Activated T-helper 9 cell treated with anti-CD3 and anti-CD28 coated beads, Interleukin-2, amount 50 U/mL, for 16 hours (primary cell): ENCODE data around the gene ZBTB48.
"Not testable (repeated sequence)": the region's sequence is repeated elsewhere in the genome, so short reads cannot be mapped to it uniquely, and the experiment has no call there.

ENCODE experiments used
- DNase-seq: peaks from one replicate; pipeline ENCODE4 v3.0.0-alpha.2; 2020; ENCODE audit warnings: low read depth

ZBTB48 gene

GRCh38 chr1:6591222-6591621 lies 11.4 kb downstream of the ZBTB48 start:
- DNase-seq = no peak

DNA sequence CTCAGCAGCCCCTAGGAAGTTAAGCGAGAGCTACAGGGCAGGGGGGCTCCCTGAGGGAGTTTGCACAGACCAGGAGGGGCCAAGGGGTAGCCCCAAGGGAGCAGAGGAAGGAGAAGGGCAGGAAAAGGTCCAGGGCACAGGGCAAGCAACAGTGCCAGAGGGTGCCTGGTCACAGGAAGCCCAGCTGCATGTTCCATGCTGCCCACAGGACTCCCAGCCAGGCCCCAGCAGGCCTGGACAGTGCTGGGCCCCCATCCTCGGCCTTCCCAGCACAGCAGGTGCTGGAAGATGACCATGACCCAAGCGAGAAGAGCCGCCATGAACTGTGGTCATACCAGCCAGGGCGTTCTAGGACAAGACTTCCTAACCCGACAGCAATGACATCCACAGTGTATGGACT lies 11.8 kb downstream of the ZBTB48 start:
- no peak for DNase-seq

DNA sequence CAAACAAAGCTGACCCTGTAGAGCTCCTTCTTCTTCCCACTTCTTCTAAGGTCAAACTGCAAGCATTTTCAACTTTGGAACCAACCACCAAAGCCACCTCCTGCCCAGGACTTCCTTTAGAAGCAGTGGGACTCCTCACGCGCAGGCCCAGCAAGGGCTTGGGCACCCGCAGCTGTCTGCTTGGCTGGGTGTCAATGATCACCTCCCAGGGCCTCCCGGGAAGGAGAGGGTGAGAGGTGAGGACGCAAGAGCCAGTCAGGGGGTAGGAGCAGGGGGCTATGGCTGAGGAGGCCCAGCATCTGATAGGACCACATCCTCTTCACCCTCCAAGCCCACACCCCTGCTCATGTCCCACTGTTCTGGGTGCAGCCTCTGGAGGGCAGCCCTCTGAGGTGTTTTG lies 12.6 kb downstream of the ZBTB48 start:
- no peak for DNase-seq

DNA sequence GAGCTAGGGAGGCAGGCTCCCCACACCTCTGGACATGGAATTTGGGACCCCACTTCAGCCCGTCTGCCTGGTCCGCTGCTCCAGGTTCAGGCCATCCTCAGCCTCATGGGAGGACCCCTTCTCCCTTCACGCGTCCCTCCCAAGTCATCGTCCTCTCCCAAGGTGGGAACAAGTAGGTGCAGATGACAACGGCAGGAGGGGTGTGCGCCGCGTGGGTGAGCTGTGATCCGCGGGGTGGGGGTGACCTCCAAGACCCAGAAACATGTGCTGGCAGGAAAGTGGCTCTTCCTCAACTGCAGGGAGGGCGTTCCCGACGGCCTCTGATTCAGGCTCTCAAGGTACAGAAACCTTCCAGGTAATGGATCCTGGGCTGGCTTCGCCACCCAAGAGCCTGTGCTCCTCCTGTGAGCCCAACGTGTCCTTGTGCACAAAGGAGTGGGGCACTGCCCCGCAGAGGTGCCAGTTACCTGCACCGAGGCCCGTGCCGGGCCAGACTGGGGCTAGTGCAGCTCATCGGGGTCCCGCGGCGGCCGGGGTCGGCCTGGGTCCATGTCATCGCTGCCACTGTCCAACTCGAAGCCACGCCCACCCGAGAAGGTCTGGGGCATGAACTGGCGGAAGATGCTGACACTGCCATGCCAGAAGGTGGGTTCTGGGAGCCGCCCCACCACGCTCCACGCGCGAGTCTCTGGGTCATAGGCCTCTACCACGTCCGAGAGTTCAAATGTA lies 13.2 kb downstream of the ZBTB48 start:
- DNase-seq = no peak

GRCh38 chr1:6593810-6594209 lies 14.0 kb downstream of the ZBTB48 start:
- no peak for DNase-seq

DNA sequence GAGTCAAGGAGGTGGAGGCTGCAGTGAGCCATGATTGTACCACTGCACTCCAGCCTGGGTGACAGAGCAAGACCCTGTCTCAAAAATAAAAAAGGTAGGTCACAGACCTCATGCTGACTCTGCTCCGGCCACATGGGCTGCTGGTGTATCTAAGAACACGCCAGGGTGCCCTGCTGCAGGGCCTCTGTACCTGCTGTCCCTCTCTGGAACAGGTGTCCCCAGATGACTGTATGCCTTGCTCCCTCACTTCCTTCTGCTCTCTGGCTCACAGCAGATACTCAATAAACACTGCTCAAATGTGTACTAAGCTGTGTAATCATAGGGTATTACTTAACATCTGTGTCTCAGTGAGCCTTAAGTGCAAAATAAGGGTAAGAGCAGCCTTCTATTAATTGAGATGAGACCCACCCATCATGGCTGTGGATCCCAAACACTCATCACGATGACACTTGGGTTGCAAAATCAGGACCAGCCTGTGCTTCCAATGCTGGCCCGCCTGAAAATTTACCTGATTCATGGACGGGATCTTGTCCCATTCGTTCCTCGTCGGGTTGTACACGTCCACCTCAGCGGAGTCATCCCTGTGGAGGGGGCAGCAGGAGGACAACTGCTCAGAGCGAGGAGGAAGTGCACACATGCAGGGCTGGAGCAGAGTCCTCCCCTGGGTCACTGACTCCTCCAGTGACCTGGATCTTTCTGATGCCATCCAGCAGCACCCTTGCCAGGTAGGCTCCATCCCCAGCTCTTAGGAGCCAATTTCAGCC lies 15.4 kb downstream of the ZBTB48 start:
- no peak for DNase-seq

DNA sequence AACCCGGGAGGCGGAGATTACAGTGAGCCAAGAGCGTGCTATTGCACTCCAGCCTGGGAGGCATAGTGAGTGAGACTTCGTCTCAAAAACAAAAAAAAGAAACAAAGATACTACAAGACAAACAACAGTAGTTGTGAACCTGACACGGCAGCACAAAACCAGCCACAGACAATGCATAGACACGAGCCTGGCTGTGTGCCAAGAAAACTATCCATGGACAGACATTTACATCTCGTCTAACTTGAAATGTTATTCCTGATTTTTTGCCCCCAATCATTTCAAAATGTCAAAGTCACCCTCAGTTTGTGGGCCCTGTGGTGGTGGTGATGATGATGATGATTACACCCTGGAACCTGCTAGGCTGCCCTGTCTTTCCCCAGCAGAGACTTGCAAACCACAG lies 16.6 kb downstream of the ZBTB48 start:
- DNase-seq = no peak

DNA sequence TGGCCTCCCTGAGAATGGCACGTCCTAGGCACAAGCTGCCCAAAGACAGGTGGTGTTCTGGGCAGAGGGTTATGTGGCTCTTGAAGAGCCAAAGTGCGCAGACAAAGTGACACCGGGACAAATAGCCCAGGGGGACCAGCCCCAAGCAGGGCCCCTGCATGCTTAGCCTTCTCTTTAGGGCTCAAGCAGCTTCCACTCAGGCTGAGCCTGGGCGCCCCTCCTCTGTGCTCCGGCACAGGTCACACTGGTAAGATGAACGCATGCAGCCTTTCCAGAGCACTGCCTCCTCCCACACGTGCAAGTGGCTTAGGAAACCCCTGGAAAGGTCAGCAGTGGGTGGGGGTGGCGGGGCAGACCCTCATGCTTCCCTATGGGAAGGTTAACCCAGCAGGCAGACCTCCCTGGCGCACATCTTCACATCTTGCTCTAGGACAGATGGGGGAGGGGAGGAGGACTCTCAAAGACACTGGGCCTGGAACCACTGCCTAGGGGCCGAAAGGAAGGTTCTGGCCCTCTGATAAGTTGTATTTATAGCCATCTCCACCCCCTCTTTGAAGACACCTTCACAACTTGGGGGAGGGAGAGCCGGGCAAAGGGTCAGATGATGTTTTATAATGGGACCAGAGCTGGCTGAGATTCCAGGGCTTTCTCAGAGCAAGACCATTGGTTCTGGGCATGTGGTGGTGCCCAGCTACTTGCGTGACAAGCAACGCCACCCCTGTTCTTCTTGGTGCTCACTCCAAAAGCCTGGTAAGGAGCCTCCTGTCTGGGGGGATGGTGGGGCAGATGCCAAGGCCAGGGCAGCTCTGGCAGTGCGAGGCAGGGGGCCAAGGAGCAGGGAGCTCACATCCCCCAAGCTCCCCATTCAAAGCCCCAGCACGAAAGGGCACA lies 17.3 kb downstream of the ZBTB48 start:
- no peak for DNase-seq

- DNase-seq = no peak
Observed at GRCh38 chr1:6597777-6598131, 18.0 kb downstream of the ZBTB48 start.

DNA sequence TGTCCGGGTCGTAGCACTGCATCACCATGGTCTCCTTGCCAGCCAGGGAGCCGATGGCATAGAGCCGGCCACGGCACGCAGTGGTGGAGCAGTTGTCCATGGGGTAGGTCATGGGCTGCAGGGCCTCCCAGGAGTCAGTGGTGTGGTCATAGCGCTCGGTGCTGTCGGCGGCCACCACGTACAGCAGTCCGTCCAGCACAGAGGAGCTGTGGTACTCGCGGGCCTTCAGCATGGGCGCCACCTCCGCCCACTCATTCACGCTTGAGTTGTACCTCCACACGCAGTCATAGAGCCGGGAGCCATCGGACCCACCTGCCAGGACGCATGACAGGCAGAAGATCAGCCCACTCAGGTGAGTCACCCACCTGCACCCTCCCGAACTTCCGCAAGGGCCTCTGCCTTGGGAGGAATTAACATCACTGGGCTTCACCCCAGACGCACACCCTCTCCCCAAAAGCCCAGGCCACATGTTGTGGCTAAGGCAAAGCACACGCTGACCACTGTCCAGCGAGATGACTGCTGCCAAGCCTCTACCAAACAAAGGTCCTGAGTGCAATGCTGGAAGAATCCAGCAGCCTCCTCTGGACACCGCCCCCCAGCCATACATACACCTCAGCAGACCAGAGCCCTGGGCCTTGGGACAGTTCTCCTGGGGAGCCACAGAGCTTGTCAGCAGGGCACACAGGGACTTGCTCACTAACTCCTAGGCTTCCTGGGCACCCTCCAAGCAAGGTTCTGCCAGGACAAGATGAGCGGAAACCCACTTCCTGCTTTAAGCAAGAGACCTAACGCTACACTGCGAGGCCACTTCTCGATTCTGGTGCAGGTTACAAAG lies 19.6 kb downstream of the ZBTB48 start:
- peak; percentile 47 for DNase-seq

GRCh38 chr1:6599991-6600390 lies 20.2 kb downstream of the ZBTB48 start:
- not testable (repeated sequence) for DNase-seq

DNA sequence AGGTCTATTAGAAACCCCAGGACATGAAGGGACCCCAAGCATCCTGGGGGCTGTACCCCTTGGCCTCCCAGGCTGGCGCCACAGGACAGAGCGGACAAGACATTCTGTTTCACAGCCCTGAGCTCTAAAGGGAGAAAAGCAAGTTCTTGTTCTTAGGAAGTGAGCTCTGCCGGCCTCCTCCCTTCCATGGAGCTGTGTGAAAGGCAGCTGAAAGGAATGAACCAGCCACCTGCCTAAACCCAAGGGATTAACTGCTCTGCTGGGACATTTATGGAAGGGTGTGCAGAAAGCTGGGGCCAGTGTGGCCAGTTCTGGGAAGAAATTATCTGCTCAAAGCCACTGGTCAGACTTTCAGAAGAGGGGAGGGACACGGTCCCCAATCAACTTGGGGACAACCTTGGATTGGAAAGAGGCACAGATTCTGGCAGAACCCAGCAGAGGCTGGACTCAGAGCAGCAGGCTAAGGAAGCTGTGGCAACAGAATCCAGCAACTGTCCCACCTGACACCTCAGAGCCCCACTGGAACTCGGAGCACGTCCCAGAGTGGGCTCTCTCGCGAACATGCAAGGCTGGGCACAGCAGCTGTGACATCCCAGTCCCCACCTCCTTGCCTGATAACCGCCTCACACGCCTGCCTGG lies 20.7 kb downstream of the ZBTB48 start:
- DNase-seq = no peak

GRCh38 chr1:6601049-6601922 lies 21.5 kb downstream of the ZBTB48 start:
- DNase-seq = peak; percentile 77

DNA sequence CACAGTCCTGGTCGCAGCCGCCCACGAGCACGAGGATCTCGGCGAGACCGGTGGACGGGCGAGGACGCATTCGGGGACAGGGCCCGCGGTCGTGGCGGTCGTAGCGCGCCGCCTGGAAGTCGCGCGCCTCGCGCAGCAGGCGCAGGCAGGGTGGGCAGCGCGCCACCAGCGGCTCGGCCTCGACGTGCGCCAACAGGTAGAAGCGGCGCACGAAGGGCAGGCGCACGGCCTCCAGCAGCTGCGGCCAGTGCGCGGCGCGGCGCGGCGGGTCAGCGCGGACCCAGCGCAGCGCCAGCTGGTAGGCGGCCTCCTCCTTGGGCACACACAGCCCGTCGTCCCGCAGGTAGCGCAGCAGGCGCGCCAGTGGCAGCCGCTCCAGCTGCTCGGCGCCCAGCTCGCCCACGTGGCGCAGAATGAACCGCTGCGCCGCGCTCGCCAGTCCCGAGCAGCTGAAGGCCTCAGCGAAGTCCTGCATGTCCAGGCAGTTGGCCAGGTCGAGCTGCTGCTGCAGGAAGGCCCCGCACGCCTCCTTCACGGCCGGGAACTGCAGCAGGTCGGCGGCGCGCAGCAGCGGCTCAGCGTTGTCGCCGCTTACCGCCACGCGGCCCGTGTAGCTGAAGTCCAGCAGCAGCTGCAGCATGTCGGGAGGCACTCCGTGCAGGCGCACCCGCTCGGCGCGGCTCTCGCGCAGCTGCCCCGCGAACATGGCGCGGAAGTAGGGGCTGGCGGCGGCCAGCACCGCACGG lies 22.3 kb downstream of the ZBTB48 start:
- DNase-seq = peak; percentile 23

GRCh38 chr1:6602669-6603237 lies 23.0 kb downstream of the ZBTB48 start, which contains the start of gene KLHL21:
TSS of gene KLHL21 (minus strand) at chr1:6602869. CDS start at chr1:6602817, 52 bp downstream.
- peak; percentile 87 for DNase-seq

GRCh38 chr1:6603238-6603914 lies 23.6 kb downstream of the ZBTB48 start:
- DNase-seq = peak; percentile 37

- DNase-seq = no peak
Observed at GRCh38 chr1:6603915-6604558, 24.2 kb downstream of the ZBTB48 start.
